Hepatocyte (in vitro differentiated cells): ENCODE measurements around the gene KCTD8.

Experiments
- CTCF ChIP-seq: fragments of 200-600 bp; sonication (generic); IDR thresholded peaks from 2 replicates; pipeline ENCODE4 v1.5.1; 2016; ENCODE audit warnings: antibody characterized with exemption, mild to moderate bottlenecking; ENCODE audit not compliant: poor library complexity
- EZH2 ChIP-seq: fragments of 200-600 bp; sonication (generic); IDR thresholded peaks from 2 replicates; pipeline ENCODE4 v1.6.1; 2016; ENCODE audit warnings: antibody characterized with exemption, mild to moderate bottlenecking, borderline replicate concordance

- no peak for TF ChIP-seq EZH2
- TF ChIP-seq CTCF = no peak
These were observed 169.5 kb downstream of the KCTD8 start for GRCh38 chr4:44279066-44279465.
